OCI-LY3 (cell line): ENCODE results near the gene PACC1.

Experiments used
- H2AFZ ChIP-seq: fragments of 200-600, 300-600 bp; shearing (Covaris generic); 2 replicates; pipeline ENCODE4 v1.6.0; 2014; ENCODE audit warnings: antibody characterized with exemption, low read depth, low read length
- H3K27ac ChIP-seq: fragments of 200-600, 300-600 bp; sonication (generic); 2 replicates; pipeline ENCODE4 v1.5.1; 2014; ENCODE audit warnings: mild to moderate bottlenecking, low read length, moderate library complexity, mixed read lengths
- H3K27me3 ChIP-seq: fragments of 200-600, 300-600 bp; sonication (generic); 2 replicates; pipeline ENCODE4 v1.6.1; 2014; ENCODE audit warnings: low read depth, low read length, mixed read lengths
- H3K36me3 ChIP-seq: fragments of 200-600, 300-600 bp; sonication (generic); replicated peaks from 2 replicates; pipeline ENCODE3; 2014; ENCODE audit warnings: low read depth, low read length, mixed read lengths
- H3K4me1 ChIP-seq: fragments of 300-600, 200-600 bp; sonication (generic); 2 replicates; pipeline ENCODE4 v1.6.1; 2014; ENCODE audit warnings: low read length, mixed read lengths
- H3K4me2 ChIP-seq: fragments of 200-600, 300-600 bp; sonication (generic); 2 replicates; pipeline ENCODE4 v1.6.1; 2014; ENCODE audit warnings: low read length, mixed read lengths
- H3K4me3 ChIP-seq: fragments of 300-600, 200-600 bp; sonication (generic); 2 replicates; pipeline ENCODE4 v1.5.1; 2014; ENCODE audit warnings: antibody characterized with exemption, mild to moderate bottlenecking, low read length, moderate library complexity
- H3K79me2 ChIP-seq: fragments of 300-600, 200-600 bp; shearing (Covaris generic); 2 replicates; pipeline ENCODE4 v1.6.1; 2014; ENCODE audit warnings: mild to moderate bottlenecking, low read length, mixed read lengths
- H3K9ac ChIP-seq: fragments of 300-600, 200-600 bp; shearing (Covaris generic); 2 replicates; pipeline ENCODE4 v1.6.0; 2014; ENCODE audit warnings: mild to moderate bottlenecking, low read length, moderate library complexity
- H3K9me3 ChIP-seq: fragments of 200-600, 300-600 bp; shearing (Covaris generic); 2 replicates; pipeline ENCODE4 v1.6.1; 2014; ENCODE audit warnings: low read length, mixed read lengths; ENCODE audit not compliant: insufficient read depth
- H4K20me1 ChIP-seq: fragments of 200-600, 300-600 bp; sonication (generic); 2 replicates; pipeline ENCODE4 v1.6.1; 2016; ENCODE audit warnings: low read length, mixed read lengths; ENCODE audit not compliant: insufficient read depth
- CTCF ChIP-seq: fragments of 200-600, 300-600 bp; sonication (generic); IDR thresholded peaks from 2 replicates; pipeline ENCODE4 v1.5.1; 2014; ENCODE audit warnings: antibody characterized with exemption, low read length, low read depth
- EZH2phosphoT487 ChIP-seq: fragments of 200-600 bp; shearing (Covaris generic); IDR thresholded peaks from 2 replicates; pipeline ENCODE4 v1.6.1; 2018; ENCODE audit warnings: antibody characterized with exemption, mixed run types, low read depth

The PACC1 gene

DNA sequence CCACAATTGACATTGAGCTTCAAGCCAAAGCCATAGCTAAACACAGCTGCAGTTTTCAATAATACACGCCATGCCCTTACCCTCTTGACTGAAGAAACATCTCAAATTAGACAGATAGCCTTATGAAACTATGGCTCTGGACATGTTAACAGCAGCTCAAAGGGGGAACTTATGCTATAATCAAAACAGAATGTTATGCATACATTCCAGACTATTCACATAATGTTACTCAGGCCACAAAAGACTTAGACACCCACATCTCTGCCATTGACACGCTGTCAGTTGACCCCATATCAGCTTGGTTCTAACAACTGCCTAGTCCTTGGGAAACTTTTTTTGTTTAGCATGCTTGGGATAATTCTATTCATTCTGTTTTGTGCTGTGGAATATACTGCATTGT lies 15.7 kb upstream of the PACC1 start:
- TF ChIP-seq CTCF (no peak), EZH2phosphoT487 (no peak)

DNA sequence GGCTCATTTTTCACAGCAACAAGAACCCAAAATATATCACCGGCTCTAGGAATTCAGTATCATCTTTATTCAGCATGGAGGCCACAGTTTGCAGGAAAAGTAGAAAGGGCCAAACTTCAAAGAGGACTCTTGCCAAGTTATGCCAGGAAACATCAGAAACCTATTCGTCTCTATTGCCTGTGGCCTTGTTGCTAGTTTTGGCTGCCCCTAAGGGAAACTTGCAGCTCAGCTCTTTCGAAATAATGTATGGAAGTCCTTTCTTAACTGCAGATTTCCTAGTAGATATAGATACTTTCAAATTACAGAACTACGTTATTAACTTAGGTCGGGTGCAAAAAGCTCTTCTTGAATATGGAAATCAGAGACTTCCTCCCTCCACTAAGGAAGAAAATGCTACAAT lies 13.8 kb upstream of the PACC1 start:
- Histone ChIP-seq H3K9ac (no peak overlapping the region), H3K27me3 (peaks cover 14% of the 10 kb centered on the region; the same call in 1 of the 2 replicates), H3K79me2 (peaks cover 6% of the 10 kb centered on the region; the same call in 1 of the 2 replicates), H3K36me3 (no peaks in the 10 kb centered on the region), H4K20me1 (no peaks in the 10 kb centered on the region), H3K4me2 (no peak overlapping the region), H3K27ac (no peak overlapping the region), H3K4me1 (peaks cover 5% of the 10 kb centered on the region), H2AFZ (no peak overlapping the region), H3K4me3 (no peak overlapping the region), H3K9me3 (no peaks in the 10 kb centered on the region)
- TF ChIP-seq CTCF: no peak
- no peak for TF ChIP-seq EZH2phosphoT487

More for the DNA sequence above, 15.7 kb upstream of the PACC1 start:
- H3K4me3 ChIP-seq: no peak overlapping the region
- H3K27me3 ChIP-seq: 0 out of 2 replicates have a peak, but pooled peaks cover 4% of the 10 kb centered on the region
- no peak overlapping the region for H3K27ac ChIP-seq
- H4K20me1 ChIP-seq: no peaks in the 10 kb centered on the region
- H3K9me3 ChIP-seq: no peaks in the 10 kb centered on the region
- no peak overlapping the region for H3K9ac ChIP-seq
- H3K4me2 ChIP-seq: no peak overlapping the region
- peaks cover 11% of the 10 kb centered on the region for H3K4me1 ChIP-seq
- no peak overlapping the region for H2AFZ ChIP-seq
- H3K36me3 ChIP-seq: no peaks in the 10 kb centered on the region
- peaks cover 21% of the 10 kb centered on the region for H3K79me2 ChIP-seq

GRCh38 chr1:212423879-212424278 lies 9.2 kb upstream of the PACC1 start:
- Histone ChIP-seq H3K9me3 (no peaks in the 10 kb centered on the region), H3K27ac (no peak overlapping the region), H3K9ac (no peak overlapping the region), H2AFZ (no peak overlapping the region), H3K36me3 (no peaks in the 10 kb centered on the region), H3K4me3 (no peak overlapping the region), H3K4me2 (no peak overlapping the region), H3K79me2 (no peaks in the 10 kb centered on the region), H4K20me1 (no peaks in the 10 kb centered on the region), H3K4me1 (peaks cover under 1% of the 10 kb centered on the region; the same call in 1 of the 2 replicates), H3K27me3 (peaks cover 15% of the 10 kb centered on the region; the same call in 1 of the 2 replicates)
- TF ChIP-seq CTCF (no peak), EZH2phosphoT487 (no peak)

GRCh38 chr1:212421165-212421564 lies 6.5 kb upstream of the PACC1 start:
- Histone ChIP-seq H3K9me3 (no peaks in the 10 kb centered on the region), H3K36me3 (no peaks in the 10 kb centered on the region), H3K27me3 (peaks cover 14% of the 10 kb centered on the region; the same call in 1 of the 2 replicates), H3K79me2 (no peaks in the 10 kb centered on the region), H3K4me2 (no peak overlapping the region), H3K4me1 (peaks cover 9% of the 10 kb centered on the region), H2AFZ (no peak overlapping the region), H3K27ac (no peak overlapping the region), H4K20me1 (no peaks in the 10 kb centered on the region), H3K9ac (no peak overlapping the region), H3K4me3 (no peak overlapping the region)
- TF ChIP-seq CTCF (no peak), EZH2phosphoT487 (no peak)
